CD4-positive, alpha-beta T cell (primary cell): Measurements from ENCODE around the gene SYDE2. TPM values are rescaled to one million over a fixed set of nuclear protein-coding genes. Genes with fewer than 3 reads are reported as not detected.
"Not testable (repeated sequence)": the region's sequence is repeated elsewhere in the genome, so short reads cannot be mapped to it uniquely, and the experiment has no call there.

Experiments
- ATAC-seq: fragments of 200-7000 bp; cut with Tn5 transposase; one replicate; pipeline ENCODE4 v1.10.0; 2022; ENCODE audit warnings: mild to moderate bottlenecking; ENCODE audit not compliant: poor library complexity
- CTCF ChIA-PET: fragments of 350-600 bp; sonication (Branson Sonifier 250); formaldehyde crosslinking; loops from one replicate; lab custom pipeline; 2021; ENCODE audit warnings: antibody characterized with exemption, inconsistent platforms; lab: Charles Lee
- POLR2A ChIA-PET: fragments of 350-600 bp; sonication (Branson Sonifier 250); formaldehyde crosslinking; loops from one replicate; lab custom pipeline; 2021; ENCODE audit warnings: antibody characterized with exemption, inconsistent platforms; lab: Charles Lee
- DNase-seq, 14 experiments: peaks; one replicate each; pipeline ENCODE4 v3.0.0-alpha.2; 2013 to 2020; ENCODE audit warnings: mixed read lengths in 2 of 14
- H3K27ac ChIP-seq, 2 donors: one replicate each; pipeline versions ENCODE4 v1.5.1 to v1.7.0; 2013; ENCODE audit warnings: low read length in 2 of 2, low read depth in 1 of 2, mild to moderate bottlenecking in 1 of 2
- H3K27me3 ChIP-seq, 2 experiments: 1 replicate in 1 of 2; 2 replicates in 1 of 2; pipeline versions ENCODE4 v1.6.1 to v1.7.0; 2013; ENCODE audit warnings: low read length in 2 of 2, control low read depth in 1 of 2, mild to moderate bottlenecking in 1 of 2, moderate library complexity in 1 of 2; ENCODE audit not compliant: insufficient read depth in 2 of 2, control insufficient read depth in 1 of 2
- H3K36me3 ChIP-seq: one replicate; pipeline ENCODE4 v1.6.1; 2013; ENCODE audit warnings: low read length, control low read depth; ENCODE audit not compliant: insufficient read depth
- H3K4me1 ChIP-seq: one replicate; pipeline ENCODE4 v1.6.1; 2013; ENCODE audit warnings: low read length, control low read depth; ENCODE audit not compliant: insufficient read depth
- H3K4me3 ChIP-seq: one replicate; pipeline ENCODE4 v1.5.1; 2013; ENCODE audit warnings: mild to moderate bottlenecking, low read length, moderate library complexity
- H3K9me3 ChIP-seq, 2 experiments: 1 replicate in 1 of 2; 2 replicates in 1 of 2; pipeline versions ENCODE4 v1.6.1 to v1.7.0; 2013; ENCODE audit warnings: low read length in 2 of 2, mild to moderate bottlenecking in 2 of 2, control low read depth in 1 of 2, moderate library complexity in 1 of 2; ENCODE audit not compliant: control insufficient read depth in 1 of 2, insufficient read depth in 1 of 2
- H3K27ac Mint-ChIP-seq: one replicate; pipeline ENCODE4 v1.8.0; 2020; ENCODE audit warnings: mixed read lengths
- H3K27me3 Mint-ChIP-seq: one replicate; pipeline ENCODE4 v1.8.0; 2021; ENCODE audit warnings: mixed read lengths
- H3K36me3 Mint-ChIP-seq: one replicate; pipeline ENCODE4 v1.8.0; 2021; ENCODE audit warnings: low read depth, mixed read lengths
- H3K4me1 Mint-ChIP-seq: one replicate; pipeline ENCODE4 v1.8.0; 2021; ENCODE audit warnings: low read depth, mixed read lengths
- H3K4me3 Mint-ChIP-seq: one replicate; pipeline ENCODE4 v1.8.0; 2020; ENCODE audit warnings: mild to moderate bottlenecking, mixed read lengths
- H3K9me3 Mint-ChIP-seq: one replicate; pipeline ENCODE4 v1.8.0; 2020; ENCODE audit warnings: mixed read lengths
- CTCF ChIP-seq: fragments of 200-600 bp; IDR thresholded peaks from one replicate; pipeline ENCODE4 v1.8.0; 2022; ENCODE audit warnings: antibody characterized with exemption, mild to moderate bottlenecking
- intact Hi-C, 2 experiments: fragments of 100-400 bp; cut with DNase I in 1 of 2; cut with micrococcal nuclease in 1 of 2; formaldehyde crosslinking; loops; one replicate each; pipeline versions ENCODE4 v1.15.1 to v1.9.0; 2023 to 2025; cut with DNase I, micrococcal nuclease
- total RNA-seq, 174 experiments: library from RNA in 2 of 174; stranded (reverse) in 2 of 174; gene quantifications; one replicate each; pipeline ENCODE4 v1.2.3 and lab custom pipeline; 2021 to 2026

SYDE2 gene
- total RNA-seq, 2 experiments from 2014 or later = 6.4 to 6.9 TPM

GRCh38 chr1:85144351-85144750 lies 56.5 kb downstream of the SYDE2 start:
- ChIA-PET CTCF (interaction anchor here (1.6 kb wide), 1 partner anchor 11 kb away, joined by 4 read pairs; no protein-coding TSS in a partner anchor), POLR2A (no interaction called here)
- no peaks in the 10 kb centered on the region for H3K4me1 ChIP-seq
- H3K27ac ChIP-seq = no peak overlapping the region
- no peaks in the 10 kb centered on the region for H3K27me3 ChIP-seq
- ATAC-seq = no peak
- no peaks in the 10 kb centered on the region for H3K36me3 ChIP-seq
- no peak overlapping the region for H3K4me3 ChIP-seq
- no peaks in the 10 kb centered on the region for H3K9me3 Mint-ChIP-seq
- no peaks in the 10 kb centered on the region for H3K27me3 Mint-ChIP-seq
- no peaks in the 10 kb centered on the region for H3K4me1 Mint-ChIP-seq
- no peaks in the 10 kb centered on the region for H3K36me3 Mint-ChIP-seq
- H3K27ac Mint-ChIP-seq = no peak overlapping the region
- TF ChIP-seq CTCF = no peak
- no peak for DNase-seq
- H3K4me3 Mint-ChIP-seq = no peak overlapping the region
- intact Hi-C loops = no loop called here
- no peaks in the 10 kb centered on the region for H3K9me3 ChIP-seq

- TF ChIP-seq CTCF = no peak
- intact Hi-C loops = no loop called here
- Histone ChIP-seq H3K4me1 (no peaks in the 10 kb centered on the region), H3K36me3 (no peaks in the 10 kb centered on the region), H3K4me3 (no peak overlapping the region), H3K27ac (no peak overlapping the region), H3K9me3 (no peaks in the 10 kb centered on the region), H3K27me3 (no peaks in the 10 kb centered on the region)
- ChIA-PET POLR2A (no interaction called here), CTCF (interaction anchor here (1.6 kb wide), 1 partner anchor 9 kb away, joined by 4 read pairs; no protein-coding TSS in a partner anchor)
- H3K27ac Mint-ChIP-seq = no peak overlapping the region
- H3K36me3 Mint-ChIP-seq = no peaks in the 10 kb centered on the region
- no peaks in the 10 kb centered on the region for H3K4me1 Mint-ChIP-seq
- no peak overlapping the region for H3K4me3 Mint-ChIP-seq
- ATAC-seq (no peak), DNase-seq (no peak)
- no peaks in the 10 kb centered on the region for H3K27me3 Mint-ChIP-seq
- no peaks in the 10 kb centered on the region for H3K9me3 Mint-ChIP-seq
Observed at GRCh38 chr1:85142753-85143152, 58.1 kb downstream of the SYDE2 start.

- H3K4me1 Mint-ChIP-seq, H3K4me1 ChIP-seq, H3K36me3 Mint-ChIP-seq, intact Hi-C loops, H3K27ac Mint-ChIP-seq, H3K4me3 Mint-ChIP-seq, H3K9me3 Mint-ChIP-seq, H3K27ac ChIP-seq, H3K27me3 Mint-ChIP-seq, H3K9me3 ChIP-seq, DNase-seq, POLR2A ChIA-PET, CTCF ChIA-PET, H3K27me3 ChIP-seq, ATAC-seq, H3K4me3 ChIP-seq, H3K36me3 ChIP-seq: not testable (repeated sequence)
Observed at GRCh38 chr1:85138439-85138838, 62.4 kb downstream of the SYDE2 start.

GRCh38 chr1:85137660-85138059 lies 63.2 kb downstream of the SYDE2 start:
- no peaks in the 10 kb centered on the region for H3K4me1 ChIP-seq
- H3K36me3 Mint-ChIP-seq = no peaks in the 10 kb centered on the region
- ChIA-PET CTCF (no interaction called here), POLR2A (no interaction called here)
- no peaks in the 10 kb centered on the region for H3K27me3 Mint-ChIP-seq
- H3K27me3 ChIP-seq = no peaks in the 10 kb centered on the region
- no peaks in the 10 kb centered on the region for H3K9me3 ChIP-seq
- DNase-seq (no peak), ATAC-seq (no peak)
- H3K4me3 ChIP-seq = no peak overlapping the region
- H3K27ac Mint-ChIP-seq = no peak overlapping the region
- intact Hi-C loops = no loop called here
- no peaks in the 10 kb centered on the region for H3K36me3 ChIP-seq
- TF ChIP-seq CTCF = no peak
- no peak overlapping the region for H3K4me3 Mint-ChIP-seq
- H3K4me1 Mint-ChIP-seq = no peaks in the 10 kb centered on the region
- no peak overlapping the region for H3K27ac ChIP-seq
- H3K9me3 Mint-ChIP-seq = no peaks in the 10 kb centered on the region
